H1 (cell line): ENCODE measurements around the gene GAK. TPM values are rescaled to one million over a fixed set of nuclear protein-coding genes. Genes with fewer than 3 reads are reported as not detected.

Experiments
- CTCF ChIP-seq, 3 experiments: IDR thresholded peaks; 1 replicate in 2 of 3; 2 replicates in 1 of 3; pipeline versions ENCODE4 v1.5.1 to v1.6.1; 2011; ENCODE audit warnings: low read length in 3 of 3, mild to moderate bottlenecking in 3 of 3, inconsistent platforms in 2 of 3, low read depth in 1 of 3, moderate library complexity in 1 of 3; ENCODE audit not compliant: insufficient read depth in 1 of 3; ENCODE audit errors: control extremely low read depth in 1 of 3
- polyA plus RNA-seq, 7 experiments: library from polyadenylated mRNA; depleted of rRNA in 3 of 7; stranded (reverse) in 5 of 7; unstranded in 2 of 7; fragments of >200 nt in 5 of 7; fragments of 200-250 nt in 2 of 7; gene quantifications; 1 replicate in 5 of 7; 2 replicates in 1 of 7; 4 replicates in 1 of 7; pipeline versions ENCODE4 v1.2.1 to v1.2.3, GENCODE V29; 2011 to 2013; ENCODE audit warnings: missing spikeins in 2 of 7, mixed read lengths in 2 of 7
- total RNA-seq: library from RNA; stranded (reverse); fragmentation: NEBNext Ultra II Directional; extraction: Animal tissue kit (Norgen Biotek cat#: 25700); gene quantifications from 2 replicates; pipeline ENCODE4 v1.2.1, GENCODE V29; 2021

GAK gene
- total and polyA plus RNA-seq, 2 of the 8 experiments (the other 6 are each of a cell fraction or from before 2014, with no cell fraction given), result 31.5 to 70.8 TPM

- peak in 2 of 3 experiments; percentile 70 to 80; a peak in 3 of 4 replicates for TF ChIP-seq CTCF (IDR thresholded peaks at IDR 0.05; ENCODE audit: control extremely low read depth in 1 of 3, insufficient read depth in 1 of 3, low read depth in 1 of 3, low read length in 3 of 3)
Observed at GRCh38 chr4:926538-926937, 5.6 kb downstream of the GAK start (continued).
